GM12878 (cell line): ENCODE data around the gene CCDC82. TPM values are rescaled to one million over a fixed set of nuclear protein-coding genes. Genes with fewer than 3 reads are reported as not detected.

ENCODE experiments used
- ATAC-seq: fragments of 200-7000 bp; cut with Tn5 transposase; 3 replicates; pipeline ENCODE4 v1.9.1; 2020; ENCODE audit warnings: mild to moderate bottlenecking, moderate library complexity
- BruUV-seq: library from RNA; stranded (reverse); fragments of 400-500 nt; replicated peaks from 2 replicates; lab custom pipeline; 2021; lab: Mats Ljungman, UMichigan
- CTCF ChIA-PET: fragments of 300-600 bp; sonication (Branson Sonifier 250); formaldehyde crosslinking; extraction: SDS; loops from one replicate; lab custom pipeline; 2021; ENCODE audit warnings: inconsistent platforms; lab: Yijun Ruan, JAX
- POLR2A ChIA-PET: fragments of 350-600 bp; formaldehyde crosslinking; extraction: SDS; loops from one replicate; lab custom pipeline; 2021; ENCODE audit warnings: inconsistent platforms; lab: Charles Lee
- RAD21 ChIA-PET: fragments of 300-600 bp; sonication (Branson Sonifier 250); formaldehyde crosslinking; loops from one replicate; lab custom pipeline; 2023; ENCODE audit warnings: antibody characterized with exemption; ENCODE audit not compliant: unreplicated experiment; lab: Charles Lee
- SMC1A ChIA-PET: fragments of 300-600 bp; sonication (Branson Sonifier 250); formaldehyde crosslinking; loops from one replicate; lab custom pipeline; 2023; ENCODE audit not compliant: unreplicated experiment, uncharacterized antibody; lab: Charles Lee
- DNase-seq: peaks from one replicate; pipeline ENCODE4 v3.0.0-alpha.2; 2011; ENCODE audit warnings: low read depth, low spot score
- FAIRE-seq: peaks from 3 replicates; lab custom pipeline; 2011; peaks lifted over from hg19 to GRCh38; lab: Jason Lieb, UNC
- H2AFZ ChIP-seq: 2 replicates; pipeline ENCODE4 v1.6.0; 2011; ENCODE audit warnings: low read depth, low read length, control low read depth; ENCODE audit not compliant: control insufficient read depth
- H3K27ac ChIP-seq: 2 replicates; pipeline ENCODE4 v1.5.1; 2011; ENCODE audit warnings: control low read depth; ENCODE audit not compliant: control insufficient read depth, insufficient read depth
- H3K27me3 ChIP-seq, 2 experiments: replicated peaks in 1 of 2; 2 replicates each; pipeline versions ENCODE4 v1.6.0 to v1.6.1; 2011; ENCODE audit warnings: low read length in 1 of 2; ENCODE audit not compliant: control insufficient read depth in 2 of 2, insufficient read depth in 2 of 2
- H3K36me3 ChIP-seq, 2 experiments: 2 replicates each; pipeline ENCODE4 v1.5.1; 2011; ENCODE audit warnings: low read length in 1 of 2; ENCODE audit not compliant: control insufficient read depth in 2 of 2, insufficient read depth in 2 of 2
- H3K4me1 ChIP-seq: 2 replicates; pipeline ENCODE4 v1.6.1; 2011; ENCODE audit warnings: mild to moderate bottlenecking, low read length, moderate library complexity, mixed read lengths; ENCODE audit not compliant: control insufficient read depth, insufficient read depth
- H3K4me2 ChIP-seq: 2 replicates; pipeline ENCODE4 v1.6.0; 2011; ENCODE audit warnings: control low read depth; ENCODE audit not compliant: control insufficient read depth, insufficient read depth
- H3K4me3 ChIP-seq: fragments of 200-600 bp; sonication (generic); 2 replicates; pipeline ENCODE4 v1.5.1; 2016
- H3K79me2 ChIP-seq: 2 replicates; pipeline ENCODE4 v1.6.0; 2011; ENCODE audit warnings: low read length; ENCODE audit not compliant: control insufficient read depth, insufficient read depth
- H3K9ac ChIP-seq: 2 replicates; pipeline ENCODE4 v1.8.0; 2011; ENCODE audit warnings: low read length, control low read depth, mixed read lengths; ENCODE audit not compliant: control insufficient read depth, insufficient read depth
- H3K9me3 ChIP-seq: replicated peaks from 3 replicates; pipeline ENCODE4 v1.5.1; 2011; ENCODE audit warnings: mild to moderate bottlenecking, low read length; ENCODE audit not compliant: control insufficient read depth, insufficient read depth
- H4K20me1 ChIP-seq: 2 replicates; pipeline ENCODE4 v1.6.0; 2011; ENCODE audit not compliant: control insufficient read depth, insufficient read depth
- BMI1 ChIP-seq: fragments of 450-650 bp; IDR thresholded peaks from 2 replicates; pipeline ENCODE4 v1.6.1; 2016; ENCODE audit warnings: mild to moderate bottlenecking, moderate library complexity, borderline replicate concordance
- FOS ChIP-seq: IDR thresholded peaks from 3 replicates; pipeline ENCODE4 v1.6.1; 2011; ENCODE audit warnings: borderline replicate concordance; ENCODE audit not compliant: insufficient read length; ENCODE audit errors: extremely low read depth
- GABPA ChIP-seq: IDR thresholded peaks from 2 replicates; pipeline ENCODE4 v1.6.1; 2014; ENCODE audit warnings: antibody characterized with exemption, low read depth, mild to moderate bottlenecking, inconsistent platforms
- IKZF2 ChIP-seq, 2 experiments: fragments of 450-650 bp; IDR thresholded peaks; 2 replicates each; pipeline ENCODE4 v1.6.1; 2017; ENCODE audit warnings: mild to moderate bottlenecking in 2 of 2, moderate library complexity in 2 of 2
- JUNB ChIP-seq: IDR thresholded peaks from 2 replicates; pipeline ENCODE4 v1.6.1; 2016; ENCODE audit warnings: antibody characterized with exemption, mild to moderate bottlenecking
- KLF5 ChIP-seq: fragments of 450-650 bp; IDR thresholded peaks from 2 replicates; pipeline ENCODE4 v1.6.1; 2014; ENCODE audit warnings: mild to moderate bottlenecking; ENCODE audit not compliant: partially characterized antibody
- NFIC ChIP-seq: IDR thresholded peaks from 2 replicates; pipeline ENCODE4 v1.6.1; 2012; ENCODE audit warnings: low read depth, mild to moderate bottlenecking, inconsistent platforms, low read length, moderate library complexity
- PAX8 ChIP-seq: fragments of 450-650 bp; IDR thresholded peaks from 2 replicates; pipeline ENCODE4 v1.6.1; 2017; ENCODE audit warnings: mild to moderate bottlenecking, moderate library complexity
- POU2F2 ChIP-seq: IDR thresholded peaks from 3 replicates; pipeline ENCODE4 v1.6.1; 2011; ENCODE audit warnings: low read depth, mild to moderate bottlenecking, low read length, borderline replicate concordance
- SUZ12 ChIP-seq: fragments of 200-600 bp; sonication (generic); IDR thresholded peaks from one replicate; pipeline ENCODE4 v1.6.1; 2018; ENCODE audit warnings: antibody characterized with exemption, mild to moderate bottlenecking; ENCODE audit not compliant: unreplicated experiment
- TCF7 ChIP-seq: IDR thresholded peaks from 2 replicates; pipeline ENCODE4 v1.6.1; 2014; ENCODE audit warnings: antibody characterized with exemption, borderline replicate concordance
- WGBS: methylation state at CpG from one replicate; pipeline ENCODE4 v1.1.6; 2016; ENCODE audit warnings: low lambda C conversion rate; ENCODE audit not compliant: insufficient replicate concordance, insufficient coverage; ENCODE audit errors: missing lambda C conversion rate; 5-methylcytosine and 5-hydroxymethylcytosine counted together
- in situ Hi-C: fragments of 300-500 bp; cut with MboI; formaldehyde crosslinking; loops from 9 replicates; pipeline ENCODE4 v1.14.3; 2018; ENCODE audit warnings: mixed read lengths
- intact Hi-C: fragments of 100-400 bp; cut with micrococcal nuclease; formaldehyde crosslinking; loops from one replicate; pipeline ENCODE4 v1.14.2; 2022; ENCODE audit not compliant: unreplicated experiment
- polyA plus RNA-seq, 11 experiments: library from polyadenylated mRNA; depleted of rRNA in 4 of 11; unstranded in 6 of 11; stranded (reverse) in 5 of 11; fragments of >200 nt; fragmentation: Nextera tagmentation in 4 of 11; fragmentation: Illumina TruSeq in 1 of 11; extraction: Ambion mirVana in 4 of 11; extraction: Trizol in 1 of 11; gene quantifications; 1 replicate in 1 of 11; 2 replicates in 10 of 11; pipeline versions ENCODE4 v1.2.1 to v1.2.3, GENCODE V29; 2011 to 2016; ENCODE audit warnings: inconsistent platforms in 2 of 11, missing spikeins in 2 of 11, low read depth in 1 of 11
- total RNA-seq, 4 experiments: library from RNA; depleted of rRNA in 3 of 4; stranded (reverse); fragments of >200 nt in 3 of 4; fragmentation: Illumina TruSeq in 1 of 4; extraction: Trizol in 1 of 4; gene quantifications; 2 replicates each; pipeline versions ENCODE4 v1.2.1 to v1.2.3, GENCODE V29; 2013 to 2021
- TF ChIP-seq, protein P1 (sequence below): fragments of 450-650 bp; IDR thresholded peaks from 2 replicates; pipeline ENCODE4 v1.6.1; 2017; ENCODE audit warnings: mild to moderate bottlenecking, moderate library complexity
- TF ChIP-seq, protein P2 (sequence below): IDR thresholded peaks from 2 replicates; pipeline ENCODE4 v1.6.1; 2011; ENCODE audit warnings: low read depth, mild to moderate bottlenecking, low read length, moderate library complexity, borderline replicate concordance; ENCODE audit errors: extremely low read depth
- TF ChIP-seq, protein P3 (sequence below): fragments of 450-650 bp; IDR thresholded peaks from 2 replicates; pipeline ENCODE4 v1.6.1; 2017; ENCODE audit warnings: mild to moderate bottlenecking, moderate library complexity
- TF ChIP-seq, protein P4 (sequence below): IDR thresholded peaks from 2 replicates; pipeline ENCODE4 v1.6.1; 2011; ENCODE audit warnings: mild to moderate bottlenecking, low read depth, low read length, moderate library complexity; ENCODE audit not compliant: insufficient replicate concordance

Gene CCDC82
- total and polyA plus RNA-seq, 10 of the 15 experiments (the other 5 are each of a cell fraction or from before 2014, with no cell fraction given), result 15.2 to 62.4 (median 28.8) TPM

DNA sequence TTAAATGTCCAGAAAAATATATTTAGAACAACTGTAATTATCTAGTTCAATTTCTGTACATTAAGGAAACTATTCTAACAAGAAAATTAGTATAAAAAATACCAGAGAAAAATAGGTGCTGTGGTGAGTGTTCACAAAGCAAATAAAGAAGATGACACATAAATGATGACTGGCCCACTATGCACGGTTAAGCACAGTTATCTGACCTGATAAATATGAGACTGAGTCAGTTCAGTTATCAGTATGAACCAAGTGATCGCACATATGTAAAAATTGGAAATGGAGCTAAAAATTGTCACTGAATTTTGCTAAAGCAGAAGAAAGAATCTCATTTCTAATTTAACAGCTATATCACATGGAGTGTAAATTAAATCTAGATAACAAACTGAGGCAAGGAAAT lies 27.9 kb downstream of the CCDC82 start:
- RAD21 ChIA-PET, result interaction anchor here (1.6 kb wide), 1 partner anchor 19 kb away, joined by 7 read pairs; the partner anchor contains the start of gene MAML2
- SMC1A ChIA-PET, result interaction anchor here (0.7 to 1.2 kb wide), 5 partner anchors 9 to 33 kb away, joined by 3 to 5 read pairs (median 3); partner anchors contain the start of gene MAML2
- Histone ChIP-seq H3K9ac (no peak overlapping the region), H3K79me2 (no peaks in the 10 kb centered on the region), H3K9me3 (no peaks in the 10 kb centered on the region), H3K4me2 (no peak overlapping the region), H3K4me3 (no peak overlapping the region), H4K20me1 (no peaks in the 10 kb centered on the region), H3K36me3 (peaks cover 2 to 10% of the 10 kb centered on the region in 2 experiments; a peak in 3 of 4 replicates), H3K27me3 (no peaks in the 10 kb centered on the region), H2AFZ (no peak overlapping the region), H3K27ac (no peak overlapping the region), H3K4me1 (no peaks in the 10 kb centered on the region)
- CTCF ChIA-PET, result interaction anchor here (0.7 to 1.6 kb wide), 6 partner anchors 10 to 350 kb away, joined by 3 to 8 read pairs (median 4); partner anchors contain the start of gene MAML2
- FAIRE-seq (no peak), DNase-seq (no peak), ATAC-seq (no peak)
- POLR2A ChIA-PET, result no interaction called here
- WGBS, result 0% methylated on average over 2 of the region's 2 CpGs
- no TSS peak for BruUV-seq
- in situ Hi-C loops (no loop called here), intact Hi-C loops (no loop called here)
- TF ChIP-seq POU2F2 (no peak), IKZF2 (IDR thresholded peaks at IDR 0.05) (no peak), GABPA (no peak), NFIC (no peak), BMI1 (no peak), PAX8 (no peak), TCF7 (no peak), KLF5 (no peak), SUZ12 (no peak), JUNB (no peak), FOS (no peak)
- TF ChIP-seq, protein P1, sequence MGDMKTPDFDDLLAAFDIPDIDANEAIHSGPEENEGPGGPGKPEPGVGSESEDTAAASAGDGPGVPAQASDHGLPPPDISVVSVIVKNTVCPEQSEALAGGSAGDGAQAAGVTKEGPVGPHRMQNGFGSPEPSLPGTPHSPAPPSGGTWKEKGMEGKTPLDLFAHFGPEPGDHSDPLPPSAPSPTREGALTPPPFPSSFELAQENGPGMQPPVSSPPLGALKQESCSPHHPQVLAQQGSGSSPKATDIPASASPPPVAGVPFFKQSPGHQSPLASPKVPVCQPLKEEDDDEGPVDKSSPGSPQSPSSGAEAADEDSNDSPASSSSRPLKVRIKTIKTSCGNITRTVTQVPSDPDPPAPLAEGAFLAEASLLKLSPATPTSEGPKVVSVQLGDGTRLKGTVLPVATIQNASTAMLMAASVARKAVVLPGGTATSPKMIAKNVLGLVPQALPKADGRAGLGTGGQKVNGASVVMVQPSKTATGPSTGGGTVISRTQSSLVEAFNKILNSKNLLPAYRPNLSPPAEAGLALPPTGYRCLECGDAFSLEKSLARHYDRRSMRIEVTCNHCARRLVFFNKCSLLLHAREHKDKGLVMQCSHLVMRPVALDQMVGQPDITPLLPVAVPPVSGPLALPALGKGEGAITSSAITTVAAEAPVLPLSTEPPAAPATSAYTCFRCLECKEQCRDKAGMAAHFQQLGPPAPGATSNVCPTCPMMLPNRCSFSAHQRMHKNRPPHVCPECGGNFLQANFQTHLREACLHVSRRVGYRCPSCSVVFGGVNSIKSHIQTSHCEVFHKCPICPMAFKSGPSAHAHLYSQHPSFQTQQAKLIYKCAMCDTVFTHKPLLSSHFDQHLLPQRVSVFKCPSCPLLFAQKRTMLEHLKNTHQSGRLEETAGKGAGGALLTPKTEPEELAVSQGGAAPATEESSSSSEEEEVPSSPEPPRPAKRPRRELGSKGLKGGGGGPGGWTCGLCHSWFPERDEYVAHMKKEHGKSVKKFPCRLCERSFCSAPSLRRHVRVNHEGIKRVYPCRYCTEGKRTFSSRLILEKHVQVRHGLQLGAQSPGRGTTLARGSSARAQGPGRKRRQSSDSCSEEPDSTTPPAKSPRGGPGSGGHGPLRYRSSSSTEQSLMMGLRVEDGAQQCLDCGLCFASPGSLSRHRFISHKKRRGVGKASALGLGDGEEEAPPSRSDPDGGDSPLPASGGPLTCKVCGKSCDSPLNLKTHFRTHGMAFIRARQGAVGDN, result no peak
- TF ChIP-seq, protein P2, sequence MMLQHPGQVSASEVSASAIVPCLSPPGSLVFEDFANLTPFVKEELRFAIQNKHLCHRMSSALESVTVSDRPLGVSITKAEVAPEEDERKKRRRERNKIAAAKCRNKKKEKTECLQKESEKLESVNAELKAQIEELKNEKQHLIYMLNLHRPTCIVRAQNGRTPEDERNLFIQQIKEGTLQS, result no peak
- TF ChIP-seq, protein P3, sequence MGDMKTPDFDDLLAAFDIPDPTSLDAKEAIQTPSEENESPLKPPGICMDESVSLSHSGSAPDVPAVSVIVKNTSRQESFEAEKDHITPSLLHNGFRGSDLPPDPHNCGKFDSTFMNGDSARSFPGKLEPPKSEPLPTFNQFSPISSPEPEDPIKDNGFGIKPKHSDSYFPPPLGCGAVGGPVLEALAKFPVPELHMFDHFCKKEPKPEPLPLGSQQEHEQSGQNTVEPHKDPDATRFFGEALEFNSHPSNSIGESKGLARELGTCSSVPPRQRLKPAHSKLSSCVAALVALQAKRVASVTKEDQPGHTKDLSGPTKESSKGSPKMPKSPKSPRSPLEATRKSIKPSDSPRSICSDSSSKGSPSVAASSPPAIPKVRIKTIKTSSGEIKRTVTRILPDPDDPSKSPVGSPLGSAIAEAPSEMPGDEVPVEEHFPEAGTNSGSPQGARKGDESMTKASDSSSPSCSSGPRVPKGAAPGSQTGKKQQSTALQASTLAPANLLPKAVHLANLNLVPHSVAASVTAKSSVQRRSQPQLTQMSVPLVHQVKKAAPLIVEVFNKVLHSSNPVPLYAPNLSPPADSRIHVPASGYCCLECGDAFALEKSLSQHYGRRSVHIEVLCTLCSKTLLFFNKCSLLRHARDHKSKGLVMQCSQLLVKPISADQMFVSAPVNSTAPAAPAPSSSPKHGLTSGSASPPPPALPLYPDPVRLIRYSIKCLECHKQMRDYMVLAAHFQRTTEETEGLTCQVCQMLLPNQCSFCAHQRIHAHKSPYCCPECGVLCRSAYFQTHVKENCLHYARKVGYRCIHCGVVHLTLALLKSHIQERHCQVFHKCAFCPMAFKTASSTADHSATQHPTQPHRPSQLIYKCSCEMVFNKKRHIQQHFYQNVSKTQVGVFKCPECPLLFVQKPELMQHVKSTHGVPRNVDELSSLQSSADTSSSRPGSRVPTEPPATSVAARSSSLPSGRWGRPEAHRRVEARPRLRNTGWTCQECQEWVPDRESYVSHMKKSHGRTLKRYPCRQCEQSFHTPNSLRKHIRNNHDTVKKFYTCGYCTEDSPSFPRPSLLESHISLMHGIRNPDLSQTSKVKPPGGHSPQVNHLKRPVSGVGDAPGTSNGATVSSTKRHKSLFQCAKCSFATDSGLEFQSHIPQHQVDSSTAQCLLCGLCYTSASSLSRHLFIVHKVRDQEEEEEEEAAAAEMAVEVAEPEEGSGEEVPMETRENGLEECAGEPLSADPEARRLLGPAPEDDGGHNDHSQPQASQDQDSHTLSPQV, result no peak
- TF ChIP-seq, protein P4, sequence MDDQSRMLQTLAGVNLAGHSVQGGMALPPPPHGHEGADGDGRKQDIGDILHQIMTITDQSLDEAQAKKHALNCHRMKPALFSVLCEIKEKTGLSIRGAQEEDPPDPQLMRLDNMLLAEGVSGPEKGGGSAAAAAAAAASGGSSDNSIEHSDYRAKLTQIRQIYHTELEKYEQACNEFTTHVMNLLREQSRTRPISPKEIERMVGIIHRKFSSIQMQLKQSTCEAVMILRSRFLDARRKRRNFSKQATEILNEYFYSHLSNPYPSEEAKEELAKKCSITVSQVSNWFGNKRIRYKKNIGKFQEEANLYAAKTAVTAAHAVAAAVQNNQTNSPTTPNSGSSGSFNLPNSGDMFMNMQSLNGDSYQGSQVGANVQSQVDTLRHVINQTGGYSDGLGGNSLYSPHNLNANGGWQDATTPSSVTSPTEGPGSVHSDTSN, result no peak
